Medulla oblongata (tissue), 1 donor: ENCODE results near the gene TAS2R43.
"Not testable (repeated sequence)": the region's sequence is repeated elsewhere in the genome, so short reads cannot be mapped to it uniquely, and the experiment has no call there.

Source experiments
- DNase-seq: peaks from one replicate; pipeline ENCODE4 v3.0.0-alpha.2; 2015; ENCODE audit errors: extremely low spot score

TAS2R43 gene

GRCh38 chr12:11059784-11060183, 32.3 kb downstream of the TAS2R43 start:
- DNase-seq = no peak

GRCh38 chr12:11059041-11059440, 33.1 kb downstream of the TAS2R43 start:
- DNase-seq = no peak

- no peak for DNase-seq
These were observed 36.8 kb downstream of the TAS2R43 start for GRCh38 chr12:11055306-11055705.

- DNase-seq = not testable (repeated sequence)
These were observed 42.1 kb downstream of the TAS2R43 start for GRCh38 chr12:11049806-11050531.

GRCh38 chr12:11041366-11041765, 50.7 kb downstream of the TAS2R43 start:
- not testable (repeated sequence) for DNase-seq
